Keratinocyte (primary cell): ENCODE measurements around the gene SLC25A24.

Source experiments
- EZH2 ChIP-seq: IDR thresholded peaks from one replicate; pipeline ENCODE4 v1.6.1; 2012; ENCODE audit warnings: inconsistent platforms, mild to moderate bottlenecking, low read length, moderate library complexity
- TF ChIP-seq, protein P1 (sequence below), 3 experiments: IDR thresholded peaks in 1 of 3; conservative IDR thresholded peaks in 1 of 3; optimal IDR thresholded peaks in 1 of 3; 2 replicates in 2 of 3; 3 replicates in 1 of 3; pipeline versions ENCODE3 to v1.5.1; 2011; ENCODE audit warnings: low read length in 3 of 3, mild to moderate bottlenecking in 3 of 3, moderate library complexity in 2 of 3, control low read depth in 1 of 3, inconsistent platforms in 1 of 3; ENCODE audit not compliant: insufficient read depth in 2 of 3; ENCODE audit errors: extremely low read depth in 1 of 3

DNA sequence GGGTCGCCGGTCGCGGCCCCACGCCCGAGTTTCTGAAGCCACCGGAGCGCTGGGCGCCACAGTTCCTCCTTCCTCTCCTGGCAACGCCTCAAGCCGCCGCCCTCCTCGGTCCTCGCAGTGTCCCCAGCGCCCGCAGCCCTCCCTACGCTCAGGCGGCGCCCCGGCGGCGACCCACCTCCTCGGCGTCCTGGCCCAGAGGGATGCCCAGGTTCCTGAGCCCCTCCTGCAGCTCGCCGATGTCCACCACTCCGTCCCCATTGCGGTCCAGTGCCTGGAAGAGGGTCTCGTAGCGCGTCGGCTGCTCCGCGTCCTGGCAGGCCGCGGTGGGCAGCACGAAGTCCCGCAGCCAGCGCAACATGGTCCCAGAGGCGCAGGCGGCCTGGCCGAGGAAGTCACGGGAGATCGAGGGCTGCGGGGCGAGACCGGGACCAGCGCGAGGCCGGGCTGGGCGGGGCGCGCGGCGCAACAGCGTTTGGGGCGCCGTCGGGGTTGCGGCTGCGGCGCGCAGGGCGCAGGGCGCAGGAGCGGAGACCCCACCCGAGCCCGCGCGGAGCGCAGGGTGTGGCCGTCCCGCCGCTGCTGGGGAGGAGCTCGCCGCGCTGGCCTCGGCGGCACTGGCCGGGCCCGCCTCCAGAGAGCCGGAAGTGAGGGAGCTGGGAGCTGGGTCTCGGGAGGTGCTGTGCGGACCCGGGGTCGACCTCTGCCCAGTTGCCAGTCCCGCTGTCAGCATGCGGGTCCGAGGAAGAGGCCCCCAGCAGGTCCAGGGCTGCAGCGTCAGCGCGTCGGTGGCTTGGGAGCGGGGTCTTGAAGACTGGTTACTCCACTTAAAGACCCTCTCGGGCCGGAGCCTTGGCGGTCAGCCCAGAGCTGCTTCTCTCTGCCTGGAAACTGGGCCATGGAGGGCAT, at the start of gene SLC25A24:
- TF ChIP-seq, protein P1, sequence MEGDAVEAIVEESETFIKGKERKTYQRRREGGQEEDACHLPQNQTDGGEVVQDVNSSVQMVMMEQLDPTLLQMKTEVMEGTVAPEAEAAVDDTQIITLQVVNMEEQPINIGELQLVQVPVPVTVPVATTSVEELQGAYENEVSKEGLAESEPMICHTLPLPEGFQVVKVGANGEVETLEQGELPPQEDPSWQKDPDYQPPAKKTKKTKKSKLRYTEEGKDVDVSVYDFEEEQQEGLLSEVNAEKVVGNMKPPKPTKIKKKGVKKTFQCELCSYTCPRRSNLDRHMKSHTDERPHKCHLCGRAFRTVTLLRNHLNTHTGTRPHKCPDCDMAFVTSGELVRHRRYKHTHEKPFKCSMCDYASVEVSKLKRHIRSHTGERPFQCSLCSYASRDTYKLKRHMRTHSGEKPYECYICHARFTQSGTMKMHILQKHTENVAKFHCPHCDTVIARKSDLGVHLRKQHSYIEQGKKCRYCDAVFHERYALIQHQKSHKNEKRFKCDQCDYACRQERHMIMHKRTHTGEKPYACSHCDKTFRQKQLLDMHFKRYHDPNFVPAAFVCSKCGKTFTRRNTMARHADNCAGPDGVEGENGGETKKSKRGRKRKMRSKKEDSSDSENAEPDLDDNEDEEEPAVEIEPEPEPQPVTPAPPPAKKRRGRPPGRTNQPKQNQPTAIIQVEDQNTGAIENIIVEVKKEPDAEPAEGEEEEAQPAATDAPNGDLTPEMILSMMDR (optimal IDR thresholded peaks at IDR 0.05 in 1 of 3, IDR thresholded peaks at IDR 0.05 in 1 of 3, conservative IDR thresholded peaks at IDR 0.05 in 1 of 3; ENCODE audit: extremely low read depth in 1 of 3, insufficient read depth in 2 of 3, low read length in 3 of 3), result no peak
- no peak for TF ChIP-seq EZH2
